ENCODE measurements around the gene MRTFB. TPM values are rescaled to one million over a fixed set of nuclear protein-coding genes. Genes with fewer than 3 reads are reported as not detected.

The MRTFB gene
- total RNA-seq, 1 donor from 2014 or later = 83.1 TPM

DNA sequence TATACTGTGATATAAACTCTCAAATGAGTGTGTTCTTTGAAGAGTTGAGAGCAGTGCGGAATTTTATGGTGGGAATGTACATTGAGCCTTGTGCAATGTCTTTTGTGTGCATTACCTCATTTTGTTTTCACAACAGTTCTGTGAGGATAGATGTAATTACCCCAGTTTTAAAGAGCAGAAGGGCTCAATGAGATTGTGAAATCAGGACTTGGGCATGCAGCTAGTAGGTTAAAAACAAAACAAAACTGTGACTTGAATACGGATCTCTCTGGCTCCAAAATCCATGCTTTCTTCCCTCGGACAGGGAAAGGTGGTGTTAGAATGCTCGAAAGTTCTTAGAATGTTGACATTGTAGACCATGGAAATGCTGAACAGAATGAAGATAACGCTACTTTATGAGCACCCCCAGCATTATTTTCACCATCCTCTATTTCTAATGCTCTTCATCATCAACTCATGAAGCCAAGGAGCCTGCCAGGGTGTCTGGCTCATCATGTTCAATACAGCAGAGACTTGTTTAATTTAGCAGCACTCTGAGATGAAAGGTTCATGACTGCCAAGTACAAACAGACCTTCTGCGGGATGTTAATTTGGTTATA, 17.1 kb downstream of the MRTFB start:
- TF ChIP-seq, protein P1, sequence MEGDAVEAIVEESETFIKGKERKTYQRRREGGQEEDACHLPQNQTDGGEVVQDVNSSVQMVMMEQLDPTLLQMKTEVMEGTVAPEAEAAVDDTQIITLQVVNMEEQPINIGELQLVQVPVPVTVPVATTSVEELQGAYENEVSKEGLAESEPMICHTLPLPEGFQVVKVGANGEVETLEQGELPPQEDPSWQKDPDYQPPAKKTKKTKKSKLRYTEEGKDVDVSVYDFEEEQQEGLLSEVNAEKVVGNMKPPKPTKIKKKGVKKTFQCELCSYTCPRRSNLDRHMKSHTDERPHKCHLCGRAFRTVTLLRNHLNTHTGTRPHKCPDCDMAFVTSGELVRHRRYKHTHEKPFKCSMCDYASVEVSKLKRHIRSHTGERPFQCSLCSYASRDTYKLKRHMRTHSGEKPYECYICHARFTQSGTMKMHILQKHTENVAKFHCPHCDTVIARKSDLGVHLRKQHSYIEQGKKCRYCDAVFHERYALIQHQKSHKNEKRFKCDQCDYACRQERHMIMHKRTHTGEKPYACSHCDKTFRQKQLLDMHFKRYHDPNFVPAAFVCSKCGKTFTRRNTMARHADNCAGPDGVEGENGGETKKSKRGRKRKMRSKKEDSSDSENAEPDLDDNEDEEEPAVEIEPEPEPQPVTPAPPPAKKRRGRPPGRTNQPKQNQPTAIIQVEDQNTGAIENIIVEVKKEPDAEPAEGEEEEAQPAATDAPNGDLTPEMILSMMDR (IDR thresholded peaks at IDR 0.05; ENCODE audit: unreplicated experiment) = no peak
- H3K27me3 Mint-ChIP-seq = no peaks in the 10 kb centered on the region
- no peaks in the 10 kb centered on the region for H3K9me3 Mint-ChIP-seq (ENCODE audit: low read depth)
- H3K36me3 Mint-ChIP-seq (ENCODE audit: insufficient read depth) = peaks cover 18% of the 10 kb centered on the region
- peaks cover 46% of the 10 kb centered on the region for H3K4me1 Mint-ChIP-seq (ENCODE audit: low read depth)
- no peak overlapping the region for H3K4me3 Mint-ChIP-seq (ENCODE audit: low read depth)
- peak overlapping the region; percentile 34 for H3K27ac Mint-ChIP-seq
- no peak for DNase-seq (ENCODE audit: low spot score, unreplicated experiment)

DNA sequence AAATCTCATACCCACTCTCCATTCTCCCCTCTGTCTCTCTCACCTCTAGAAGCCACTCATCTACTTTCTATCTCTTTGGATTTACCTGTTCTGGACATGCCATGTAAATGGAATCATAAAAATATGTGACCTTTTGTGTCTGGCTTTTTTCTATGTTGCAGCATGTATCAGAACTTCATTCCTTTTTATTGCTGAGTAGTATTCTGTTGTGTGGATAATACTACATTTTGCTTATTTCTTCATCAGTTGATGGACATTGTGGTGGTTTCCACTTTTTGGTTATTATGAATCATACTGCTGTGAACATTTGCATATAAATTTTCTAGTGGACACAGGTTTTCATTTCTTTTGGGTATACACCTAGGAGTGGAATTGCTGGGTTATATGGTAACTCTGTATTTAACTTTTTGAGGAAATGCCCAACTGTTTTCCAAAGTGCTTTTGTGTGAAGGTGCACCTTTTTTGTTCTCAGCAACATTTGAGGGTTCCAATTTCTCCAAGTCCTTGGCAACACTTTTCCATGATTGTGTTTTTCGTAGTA, 18.2 kb downstream of the MRTFB start:
- H3K4me3 Mint-ChIP-seq (ENCODE audit: low read depth) = no peak overlapping the region
- no peak overlapping the region for H3K27ac Mint-ChIP-seq
- H3K9me3 Mint-ChIP-seq (ENCODE audit: low read depth) = no peaks in the 10 kb centered on the region
- H3K27me3 Mint-ChIP-seq = no peaks in the 10 kb centered on the region
- peaks cover 12% of the 10 kb centered on the region for H3K36me3 Mint-ChIP-seq (ENCODE audit: insufficient read depth)
- no peak for DNase-seq (ENCODE audit: low spot score, unreplicated experiment)
- TF ChIP-seq, protein P1 (IDR thresholded peaks at IDR 0.05; ENCODE audit: unreplicated experiment) = no peak
- H3K4me1 Mint-ChIP-seq (ENCODE audit: low read depth) = peaks cover 50% of the 10 kb centered on the region

DNA sequence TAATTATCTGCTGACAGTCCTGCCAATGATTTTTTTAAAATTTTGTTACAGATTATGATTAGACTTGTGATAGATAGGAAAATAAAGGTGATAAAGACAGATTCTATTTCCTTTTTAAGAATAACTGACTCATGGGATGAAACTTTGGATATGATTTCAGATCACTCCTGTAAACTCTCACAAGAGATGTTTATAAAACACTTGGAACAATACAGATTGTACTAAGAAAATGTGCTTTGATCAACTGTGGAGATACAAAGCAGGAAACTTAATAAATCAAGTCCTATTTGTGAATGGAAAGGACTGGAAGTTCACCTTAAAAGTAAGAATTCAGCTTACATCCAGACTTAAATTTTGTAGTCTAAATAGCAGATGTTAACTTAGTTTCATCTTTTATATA, 21.4 kb downstream of the MRTFB start:
- no peaks in the 10 kb centered on the region for H3K27me3 Mint-ChIP-seq
- H3K27ac Mint-ChIP-seq = no peak overlapping the region
- H3K9me3 Mint-ChIP-seq (ENCODE audit: low read depth) = no peaks in the 10 kb centered on the region
- peaks cover 11% of the 10 kb centered on the region for H3K36me3 Mint-ChIP-seq (ENCODE audit: insufficient read depth)
- no peak overlapping the region for H3K4me3 Mint-ChIP-seq (ENCODE audit: low read depth)
- H3K4me1 Mint-ChIP-seq (ENCODE audit: low read depth) = peaks cover 58% of the 10 kb centered on the region
- DNase-seq (ENCODE audit: low spot score, unreplicated experiment) = no peak
- TF ChIP-seq, protein P1 (IDR thresholded peaks at IDR 0.05; ENCODE audit: unreplicated experiment) = no peak

DNA sequence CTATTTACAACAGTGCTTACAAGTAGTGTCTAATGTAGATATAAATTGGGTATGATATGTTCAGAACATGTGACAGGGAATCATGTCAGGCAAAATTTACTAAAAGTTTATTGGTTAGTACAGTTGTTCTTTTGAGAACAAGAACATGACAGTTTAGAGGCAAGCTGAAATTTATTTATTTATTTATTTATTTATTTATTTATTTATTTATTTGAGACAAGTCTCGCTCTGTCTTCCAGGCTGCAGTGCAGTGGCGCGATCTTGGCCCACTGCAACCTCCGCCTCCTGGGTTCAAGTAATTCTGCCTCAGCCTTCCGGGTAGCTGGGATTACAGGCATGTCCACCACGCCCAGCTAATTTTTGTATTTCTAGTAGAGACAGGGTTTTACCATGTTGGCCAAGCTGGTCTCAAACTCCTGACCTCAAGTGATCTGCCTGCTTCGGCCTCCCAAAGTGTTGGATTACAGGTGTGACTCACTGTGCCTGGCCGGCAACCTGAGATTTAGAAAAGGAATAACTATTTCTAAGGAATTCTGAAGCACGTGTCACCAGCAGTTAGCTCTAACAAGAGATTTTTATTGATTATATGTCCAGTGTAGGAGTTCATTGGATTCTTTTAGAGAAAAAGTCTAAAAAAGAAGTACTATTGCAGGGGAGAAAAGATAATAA, 24.9 kb downstream of the MRTFB start:
- H3K27ac Mint-ChIP-seq = peak overlapping the region; percentile 88
- peaks cover 11% of the 10 kb centered on the region for H3K9me3 Mint-ChIP-seq (ENCODE audit: low read depth)
- H3K36me3 Mint-ChIP-seq (ENCODE audit: insufficient read depth) = peaks cover 13% of the 10 kb centered on the region
- TF ChIP-seq, protein P1 (IDR thresholded peaks at IDR 0.05; ENCODE audit: unreplicated experiment) = no peak
- peaks cover 60% of the 10 kb centered on the region for H3K4me1 Mint-ChIP-seq (ENCODE audit: low read depth)
- peak overlapping the region; percentile 5 for H3K4me3 Mint-ChIP-seq (ENCODE audit: low read depth)
- no peak for DNase-seq (ENCODE audit: low spot score, unreplicated experiment)
- no peaks in the 10 kb centered on the region for H3K27me3 Mint-ChIP-seq

GRCh38 chr16:14097182-14097959, 26.3 kb downstream of the MRTFB start:
- no peak for DNase-seq (ENCODE audit: low spot score, unreplicated experiment)
- TF ChIP-seq, protein P1 (IDR thresholded peaks at IDR 0.05; ENCODE audit: unreplicated experiment) = no peak
- H3K4me1 Mint-ChIP-seq (ENCODE audit: low read depth) = peaks cover 69% of the 10 kb centered on the region
- H3K4me3 Mint-ChIP-seq (ENCODE audit: low read depth) = peak overlapping the region; percentile 52
- H3K27me3 Mint-ChIP-seq = no peaks in the 10 kb centered on the region
- H3K36me3 Mint-ChIP-seq (ENCODE audit: insufficient read depth) = peaks cover 10% of the 10 kb centered on the region
- H3K27ac Mint-ChIP-seq = peak overlapping the region; percentile 88
- H3K9me3 Mint-ChIP-seq (ENCODE audit: low read depth) = peaks cover 12% of the 10 kb centered on the region
